Astrocyte (in vitro differentiated cells and primary cell): ENCODE results near the gene TMEM40.

Source experiments
- EZH2 ChIP-seq: IDR thresholded peaks from 2 replicates; pipeline ENCODE4 v1.6.1; 2012; ENCODE audit warnings: mild to moderate bottlenecking, low read length, inconsistent platforms; ENCODE audit not compliant: insufficient read depth
- TF ChIP-seq, protein P1 (sequence below): IDR thresholded peaks from 2 replicates; pipeline ENCODE4 v1.5.1; 2011; ENCODE audit warnings: low read depth, mild to moderate bottlenecking, inconsistent platforms, low read length, moderate library complexity; ENCODE audit not compliant: insufficient read depth

DNA sequence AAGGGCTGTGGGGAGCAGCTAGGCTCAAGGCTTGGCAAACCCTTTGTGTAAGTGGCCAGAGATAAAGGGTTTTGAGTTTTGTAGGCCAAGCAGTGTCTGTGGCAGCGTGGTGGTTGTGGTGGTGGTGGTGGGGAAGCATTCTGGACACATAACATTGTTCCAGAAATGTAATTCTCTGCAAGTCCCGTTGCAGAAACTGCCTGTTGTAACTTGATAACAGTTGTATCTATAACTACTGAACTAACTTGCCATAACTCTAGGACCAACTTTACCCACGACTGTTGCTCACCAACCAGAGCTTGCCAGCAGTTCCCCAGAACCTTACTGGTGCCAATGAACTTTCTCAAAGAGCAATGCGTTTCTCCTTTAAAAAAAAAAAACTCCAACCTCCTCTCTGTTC lies 18.1 kb upstream of the TMEM40 start:
- TF ChIP-seq, protein P1, sequence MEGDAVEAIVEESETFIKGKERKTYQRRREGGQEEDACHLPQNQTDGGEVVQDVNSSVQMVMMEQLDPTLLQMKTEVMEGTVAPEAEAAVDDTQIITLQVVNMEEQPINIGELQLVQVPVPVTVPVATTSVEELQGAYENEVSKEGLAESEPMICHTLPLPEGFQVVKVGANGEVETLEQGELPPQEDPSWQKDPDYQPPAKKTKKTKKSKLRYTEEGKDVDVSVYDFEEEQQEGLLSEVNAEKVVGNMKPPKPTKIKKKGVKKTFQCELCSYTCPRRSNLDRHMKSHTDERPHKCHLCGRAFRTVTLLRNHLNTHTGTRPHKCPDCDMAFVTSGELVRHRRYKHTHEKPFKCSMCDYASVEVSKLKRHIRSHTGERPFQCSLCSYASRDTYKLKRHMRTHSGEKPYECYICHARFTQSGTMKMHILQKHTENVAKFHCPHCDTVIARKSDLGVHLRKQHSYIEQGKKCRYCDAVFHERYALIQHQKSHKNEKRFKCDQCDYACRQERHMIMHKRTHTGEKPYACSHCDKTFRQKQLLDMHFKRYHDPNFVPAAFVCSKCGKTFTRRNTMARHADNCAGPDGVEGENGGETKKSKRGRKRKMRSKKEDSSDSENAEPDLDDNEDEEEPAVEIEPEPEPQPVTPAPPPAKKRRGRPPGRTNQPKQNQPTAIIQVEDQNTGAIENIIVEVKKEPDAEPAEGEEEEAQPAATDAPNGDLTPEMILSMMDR, result no peak
- TF ChIP-seq EZH2, result no peak
